Right lobe of liver (tissue), 6 donors: ENCODE measurements around the gene AGPS. TPM values are rescaled to one million over a fixed set of nuclear protein-coding genes. Genes with fewer than 3 reads are reported as not detected.

Source experiments
- ATAC-seq, 4 donors: fragments of 200-7000 bp; cut with Tn5 transposase; one replicate each; pipeline ENCODE4 v1.9.1; 2020; ENCODE audit warnings: mild to moderate bottlenecking in 4 of 4, moderate library complexity in 4 of 4
- DNase-seq, 3 donors: peaks; one replicate each; pipeline ENCODE4 v3.0.0-alpha.2; 2020
- H3K27ac ChIP-seq, 3 donors: fragments of 200-600 bp; one replicate each; pipeline ENCODE4 v1.8.0; 2022
- H3K27me3 ChIP-seq, 2 donors: fragments of 200-600 bp; one replicate each; pipeline ENCODE4 v1.8.0; 2022
- H3K36me3 ChIP-seq, 4 donors: fragments of 200-600 bp; sonication (generic) in 1 of 4; one replicate each; pipeline versions ENCODE4 v1.5.1 to v1.8.0; 2017 to 2022; ENCODE audit warnings: control low read depth in 1 of 4
- H3K4me1 ChIP-seq, 4 donors: fragments of 200-600 bp; sonication (generic) in 1 of 4; one replicate each; pipeline versions ENCODE4 v1.5.1 to v1.8.0; 2017 to 2022; ENCODE audit warnings: control low read depth in 1 of 4
- H3K4me3 ChIP-seq, 3 donors: fragments of 200-600 bp; one replicate each; pipeline ENCODE4 v1.8.0; 2022
- H3K9me3 ChIP-seq, 4 donors: fragments of 200-600 bp; sonication (generic) in 1 of 4; one replicate each; pipeline versions ENCODE4 v1.5.1 to v1.8.0; 2017 to 2022; ENCODE audit warnings: control low read depth in 1 of 4
- POLR2A ChIP-seq: fragments of 450-650 bp; IDR thresholded peaks from one replicate; pipeline ENCODE4 v1.6.1; 2017; ENCODE audit warnings: antibody characterized with exemption, mild to moderate bottlenecking
- WGBS: methylation state at CpG from one replicate; pipeline ENCODE4 v1.1.6; 2018; ENCODE audit warnings: low coverage, low lambda C conversion rate; ENCODE audit not compliant: insufficient coverage; ENCODE audit errors: missing lambda C conversion rate; 5-methylcytosine and 5-hydroxymethylcytosine counted together
- intact Hi-C, 2 donors: fragments of 100-400 bp; cut with DNase I; formaldehyde crosslinking; loops; one replicate each; pipeline versions ENCODE4 v1.11.2 to v1.14.1; 2022
- long read RNA-seq: library from polyadenylated mRNA; unstranded; transcript quantifications from one replicate; pipeline ENCODE4 v2.0.0, GENCODE V29; 2019
- total RNA-seq, 6 experiments: library from RNA; depleted of rRNA in 2 of 6; stranded (reverse); fragments of >200 nt in 2 of 6; fragmentation: NEBNext Ultra II Directional in 3 of 6; extraction: Animal tissue kit (Norgen Biotek cat#: 25700) in 3 of 6; gene quantifications; one replicate each; pipeline versions ENCODE4 v1.1.0 to v1.2.4, GENCODE V29; 2016 to 2023
- TF ChIP-seq, protein P1 (sequence below), 4 donors: fragments of 200-600 bp in 3 of 4; fragments of 450-650 bp in 1 of 4; IDR thresholded peaks; one replicate each; pipeline versions ENCODE4 v1.5.1 to v1.8.0; 2016 to 2022; ENCODE audit warnings: antibody characterized with exemption in 4 of 4, mild to moderate bottlenecking in 2 of 4
- donor health status: DM: no; HTN: yes; CAD: no.
- donor health status: DM: no; HTN: no; CAD: no.
- donor health status: DM: no; HTN: no; CAD: no.
- donor health status: DM: no; HTN: yes; CAD: no.
- donor health status: DM: no; HTN: yes; CAD: no.

The AGPS gene
- 10 to 100 TPM; 21.7 to 31.8 (median 26.8) TPM for total RNA-seq
- long read RNA-seq, full-length matches to known transcripts, result 1 of 2 reads
- long read RNA-seq, partial matches to known transcripts, result 0 of 2 reads
- long read RNA-seq, other reads (novel, unspliced or antisense), result 1 of 2 reads

DNA sequence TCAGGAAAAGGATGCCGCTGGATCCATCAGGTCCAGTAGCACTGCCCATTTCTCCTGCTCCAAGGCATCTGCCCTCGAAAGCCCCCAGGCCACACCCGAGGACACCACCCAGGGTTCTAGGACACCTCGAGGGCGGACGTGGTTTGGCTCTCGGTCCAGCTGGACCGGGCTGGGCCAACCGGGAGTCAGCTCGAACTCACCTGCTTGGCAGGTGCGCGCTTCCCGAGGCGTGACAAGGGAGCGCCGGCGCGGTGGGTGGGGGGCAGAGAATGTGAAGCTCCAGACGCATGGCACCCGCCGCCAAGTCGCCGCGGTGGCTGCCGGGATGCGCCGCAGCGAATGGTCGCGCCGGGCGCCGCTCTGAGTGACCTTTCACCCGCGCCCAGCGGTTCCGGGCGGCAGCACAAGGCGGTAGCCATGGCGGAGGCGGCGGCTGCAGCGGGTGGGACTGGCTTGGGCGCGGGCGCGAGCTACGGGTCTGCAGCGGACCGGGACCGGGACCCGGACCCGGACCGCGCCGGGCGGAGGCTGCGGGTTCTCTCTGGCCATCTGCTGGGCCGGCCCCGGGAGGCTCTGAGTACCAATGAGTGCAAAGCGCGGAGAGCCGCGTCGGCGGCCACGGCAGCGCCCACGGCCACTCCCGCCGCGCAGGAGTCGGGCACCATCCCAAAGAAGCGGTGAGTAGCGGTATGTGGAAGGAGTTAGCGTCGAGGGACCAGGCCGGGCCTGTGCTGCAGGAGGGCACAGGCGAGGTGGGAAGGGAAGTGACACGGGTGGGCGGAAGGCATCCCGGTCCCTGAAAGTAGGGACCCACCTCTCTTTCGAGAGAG, at the start of gene AGPS:
Gene AGPS (plus strand): TSS at position 401 of the 830 bp plus-strand sequence. CDS start 17 bp downstream, at position 418.
- peak within 1 kb of the TSS; percentile 77 to 92 (median 89) for H3K4me3 ChIP-seq
- H3K9me3 ChIP-seq, result no peaks in the 10 kb centered on the region
- peak within 1 kb of the TSS; percentile 66 to 82 (median 78) for H3K27ac ChIP-seq
- ATAC-seq, result peak; percentile 84 to 95 (median 92)
- whole genome bisulfite sequencing, result 0% methylated on average over 16 of the region's 83 CpGs
- TF ChIP-seq, protein P1, sequence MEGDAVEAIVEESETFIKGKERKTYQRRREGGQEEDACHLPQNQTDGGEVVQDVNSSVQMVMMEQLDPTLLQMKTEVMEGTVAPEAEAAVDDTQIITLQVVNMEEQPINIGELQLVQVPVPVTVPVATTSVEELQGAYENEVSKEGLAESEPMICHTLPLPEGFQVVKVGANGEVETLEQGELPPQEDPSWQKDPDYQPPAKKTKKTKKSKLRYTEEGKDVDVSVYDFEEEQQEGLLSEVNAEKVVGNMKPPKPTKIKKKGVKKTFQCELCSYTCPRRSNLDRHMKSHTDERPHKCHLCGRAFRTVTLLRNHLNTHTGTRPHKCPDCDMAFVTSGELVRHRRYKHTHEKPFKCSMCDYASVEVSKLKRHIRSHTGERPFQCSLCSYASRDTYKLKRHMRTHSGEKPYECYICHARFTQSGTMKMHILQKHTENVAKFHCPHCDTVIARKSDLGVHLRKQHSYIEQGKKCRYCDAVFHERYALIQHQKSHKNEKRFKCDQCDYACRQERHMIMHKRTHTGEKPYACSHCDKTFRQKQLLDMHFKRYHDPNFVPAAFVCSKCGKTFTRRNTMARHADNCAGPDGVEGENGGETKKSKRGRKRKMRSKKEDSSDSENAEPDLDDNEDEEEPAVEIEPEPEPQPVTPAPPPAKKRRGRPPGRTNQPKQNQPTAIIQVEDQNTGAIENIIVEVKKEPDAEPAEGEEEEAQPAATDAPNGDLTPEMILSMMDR (IDR thresholded peaks at IDR 0.05), result peak in 1 of 4 donors; percentile 40
- TF ChIP-seq POLR2A, result peak; percentile 78
- H3K4me1 ChIP-seq, result peaks cover 0 to 44% (median 13%) of the 10 kb centered on the region in 4 donors
- intact Hi-C loops, result no loop called here
- H3K27me3 ChIP-seq, result no peaks in the 10 kb centered on the region
- DNase-seq, result peak; percentile 85 to 90 (median 90)
- no peaks in the 10 kb centered on the region for H3K36me3 ChIP-seq

DNA sequence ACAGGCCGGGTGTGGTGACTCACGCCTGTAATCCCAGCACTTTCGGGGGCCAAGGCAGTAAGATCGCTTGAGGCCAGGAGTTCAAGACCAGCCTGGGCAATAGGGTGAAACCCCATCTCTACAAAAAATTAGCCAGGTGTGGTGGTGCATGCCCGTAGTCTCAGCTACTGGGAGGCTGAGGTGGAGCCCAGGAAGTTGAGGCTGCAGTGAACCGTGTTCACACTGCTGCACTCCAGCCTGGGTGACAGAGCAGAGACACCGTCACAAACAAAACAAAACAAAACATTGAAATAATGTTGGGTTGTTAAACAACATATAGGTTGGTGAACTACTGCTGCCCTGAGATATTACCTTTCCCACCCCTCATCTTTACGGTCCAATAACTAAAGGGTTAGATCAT, 48.8 kb upstream of the AGPS start:
- H3K27ac ChIP-seq, result no peak overlapping the region
- no peak for ATAC-seq
- H3K4me1 ChIP-seq, result no peaks in the 10 kb centered on the region
- H3K27me3 ChIP-seq, result no peaks in the 10 kb centered on the region
- WGBS, result 92% methylated on average over 7 of the region's 8 CpGs
- no peaks in the 10 kb centered on the region for H3K36me3 ChIP-seq
- DNase-seq, result no peak
- H3K9me3 ChIP-seq, result no peaks in the 10 kb centered on the region
- TF ChIP-seq POLR2A, result no peak
- TF ChIP-seq, protein P1 (IDR thresholded peaks at IDR 0.05), result no peak
- intact Hi-C loops, result no loop called here
- no peak overlapping the region for H3K4me3 ChIP-seq

DNA sequence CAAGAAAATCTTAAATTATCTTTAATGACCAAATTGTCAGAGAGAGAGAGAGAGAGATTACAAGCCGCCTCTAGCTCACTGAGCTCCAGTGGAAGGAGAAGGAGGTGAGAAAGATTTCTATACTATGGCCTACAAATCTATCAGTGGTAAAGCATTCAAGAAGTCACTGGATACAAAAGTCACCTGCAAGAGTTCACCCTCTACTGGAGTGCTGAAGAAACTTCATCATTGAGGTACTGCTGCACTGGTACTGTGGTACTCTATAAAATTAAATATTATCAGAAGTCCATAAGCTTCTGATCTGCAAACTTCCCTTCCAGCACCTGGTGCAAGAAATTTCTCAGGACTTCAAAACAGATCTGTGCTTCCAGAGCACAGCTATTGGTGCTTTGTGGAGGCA, 48.3 kb upstream of the AGPS start:
- intact Hi-C loops, result no loop called here
- 100% methylated on average over 1 of the region's 1 CpG for WGBS

DNA sequence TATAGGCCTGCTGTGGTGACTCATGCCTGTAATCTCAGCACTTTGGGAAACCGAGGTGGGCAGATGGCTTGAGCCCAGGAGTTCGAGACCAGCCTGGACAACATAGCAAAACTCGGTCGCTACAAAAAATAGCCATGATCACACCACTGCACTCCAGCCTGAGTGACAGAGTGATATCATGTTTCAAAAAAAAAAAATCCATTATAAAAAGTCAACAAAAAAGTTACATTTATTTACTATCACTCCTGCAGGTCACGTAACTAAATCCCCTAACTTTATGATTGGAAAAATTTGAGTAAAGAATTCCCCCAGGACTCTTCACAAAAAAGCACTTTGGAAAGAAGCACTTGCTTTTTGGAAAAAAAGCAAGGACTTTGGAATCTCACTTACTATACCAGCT, 46.4 kb upstream of the AGPS start:
- Histone ChIP-seq H3K27me3 (no peaks in the 10 kb centered on the region), H3K9me3 (no peaks in the 10 kb centered on the region), H3K36me3 (no peaks in the 10 kb centered on the region), H3K27ac (no peak overlapping the region), H3K4me1 (no peaks in the 10 kb centered on the region), H3K4me3 (no peak overlapping the region)
- 70% methylated on average over 5 of the region's 5 CpGs for WGBS
- no peak for DNase-seq
- no peak for ATAC-seq
- no peak for TF ChIP-seq POLR2A
- TF ChIP-seq, protein P1 (IDR thresholded peaks at IDR 0.05), result no peak
- intact Hi-C loops, result no loop called here

More for the DNA sequence above, 48.3 kb upstream of the AGPS start:
- ATAC-seq (no peak), DNase-seq (no peak)
- H3K27ac ChIP-seq, result no peak overlapping the region
- H3K36me3 ChIP-seq, result no peaks in the 10 kb centered on the region
- no peak overlapping the region for H3K4me3 ChIP-seq
- no peaks in the 10 kb centered on the region for H3K27me3 ChIP-seq
- TF ChIP-seq, protein P1 (IDR thresholded peaks at IDR 0.05), result no peak
- TF ChIP-seq POLR2A, result no peak
- H3K4me1 ChIP-seq, result no peaks in the 10 kb centered on the region
- no peaks in the 10 kb centered on the region for H3K9me3 ChIP-seq
